Subcutaneous abdominal adipose tissue (tissue), 5 donors: ENCODE measurements around the gene RPP25.
"Not testable (repeated sequence)": the region's sequence is repeated elsewhere in the genome, so short reads cannot be mapped to it uniquely, and the experiment has no call there.

ENCODE experiments used
- H3K27ac ChIP-seq: one replicate; pipeline ENCODE4 v1.7.0; 2013; ENCODE audit warnings: low read depth, mild to moderate bottlenecking, inconsistent platforms, low read length, moderate library complexity
- H3K27me3 ChIP-seq, 5 donors: one replicate each; pipeline ENCODE4 v1.7.0; 2013; ENCODE audit warnings: low read length in 5 of 5, inconsistent platforms in 1 of 5; ENCODE audit not compliant: control insufficient read depth in 5 of 5, insufficient read depth in 4 of 5
- H3K36me3 ChIP-seq, 5 donors: one replicate each; pipeline ENCODE4 v1.7.0; 2013; ENCODE audit warnings: low read length in 5 of 5; ENCODE audit not compliant: control insufficient read depth in 5 of 5, insufficient read depth in 5 of 5
- H3K4me1 ChIP-seq, 5 donors: one replicate each; pipeline ENCODE4 v1.7.0; 2013; ENCODE audit warnings: low read length in 5 of 5, mild to moderate bottlenecking in 3 of 5, moderate library complexity in 1 of 5; ENCODE audit not compliant: control insufficient read depth in 5 of 5, insufficient read depth in 5 of 5
- H3K4me3 ChIP-seq, 5 donors: one replicate each; pipeline ENCODE4 v1.7.0; 2013; ENCODE audit warnings: low read length in 5 of 5, low read depth in 1 of 5
- H3K9ac ChIP-seq, 5 donors: one replicate each; pipeline ENCODE4 v1.7.0; 2013; ENCODE audit warnings: low read length in 5 of 5, mild to moderate bottlenecking in 4 of 5, moderate library complexity in 3 of 5
- H3K9me3 ChIP-seq, 5 donors: one replicate each; pipeline ENCODE4 v1.7.0; 2013; ENCODE audit warnings: low read length in 5 of 5; ENCODE audit not compliant: control insufficient read depth in 5 of 5
- donor health status: healthy.
- donor health status: healthy.
- donor health status: healthy.
- donor health status: healthy.
- donor health status: healthy.

Gene RPP25

GRCh38 chr15:74957476-74958035 lies 984 bp upstream of the RPP25 start:
- Histone ChIP-seq H3K9ac (peak overlapping the region in 4 of 5 donors; percentile 45 to 76 (median 58)), H3K36me3 (no peaks in the 10 kb centered on the region), H3K27ac (peak overlapping the region; percentile 57), H3K9me3 (no peaks in the 10 kb centered on the region), H3K27me3 (peaks cover 0 to 14% (median 9%) of the 10 kb centered on the region in 5 donors), H3K4me1 (peaks cover 4 to 54% (median 52%) of the 10 kb centered on the region in 5 donors), H3K4me3 (peak overlapping the region; percentile 72 to 78 (median 75))

- H3K27me3 ChIP-seq: peaks cover 0 to 14% (median 9%) of the 10 kb centered on the region in 5 donors
Observed at GRCh38 chr15:74955796-74956647, 550 bp downstream of the RPP25 start.

DNA sequence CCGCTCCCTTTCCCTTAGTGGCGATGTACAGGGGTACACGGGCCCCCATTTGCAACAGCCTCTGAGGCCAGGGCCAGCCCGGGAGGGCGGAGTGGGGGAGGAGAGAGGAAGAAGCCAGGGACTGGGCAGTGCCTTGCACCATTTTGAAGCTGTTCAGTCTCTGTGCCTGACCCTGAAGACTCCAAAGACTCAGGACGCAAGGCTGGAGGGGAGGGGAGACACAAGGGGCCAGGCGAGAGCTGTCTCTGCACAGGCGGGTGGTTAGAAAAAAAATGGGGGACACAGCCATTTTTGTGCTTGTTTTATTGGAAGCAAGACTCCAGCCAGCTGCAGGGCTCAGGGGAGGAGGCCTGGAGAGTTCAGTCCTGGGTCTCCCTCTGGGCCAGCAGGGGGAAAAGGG lies 1.6 kb downstream of the RPP25 start:
- peak overlapping the region in 4 of 5 donors; percentile 7 to 74 (median 44) for H3K4me3 ChIP-seq
- H3K9me3 ChIP-seq: no peaks in the 10 kb centered on the region
- peak overlapping the region in 2 of 5 donors; percentile 14 to 62 for H3K9ac ChIP-seq
- no peaks in the 10 kb centered on the region for H3K36me3 ChIP-seq
- H3K4me1 ChIP-seq: peaks cover 4 to 58% (median 55%) of the 10 kb centered on the region in 5 donors
- H3K27ac ChIP-seq: no peak overlapping the region
- peaks cover 0 to 14% (median 9%) of the 10 kb centered on the region in 5 donors for H3K27me3 ChIP-seq

More at GRCh38 chr15:74955796-74956647, 550 bp downstream of the RPP25 start:
- peaks cover 4 to 54% (median 52%) of the 10 kb centered on the region in 5 donors for H3K4me1 ChIP-seq
- H3K27ac ChIP-seq: no peak overlapping the region
- peak overlapping the region in 4 of 5 donors; percentile 39 to 61 (median 49) for H3K9ac ChIP-seq
- H3K4me3 ChIP-seq: peak overlapping the region; percentile 58 to 78 (median 74)
- H3K36me3 ChIP-seq: no peaks in the 10 kb centered on the region
- no peaks in the 10 kb centered on the region for H3K9me3 ChIP-seq

- peaks cover 0 to 14% (median 9%) of the 10 kb centered on the region in 5 donors for H3K27me3 ChIP-seq
- H3K4me3 ChIP-seq: peak overlapping the region in 3 of 5 donors; percentile 15 to 74 (median 72)
- H3K9ac ChIP-seq: peak overlapping the region in 1 of 5 donors; percentile 62
- H3K4me1 ChIP-seq: peaks cover 4 to 58% (median 55%) of the 10 kb centered on the region in 5 donors
- no peaks in the 10 kb centered on the region for H3K9me3 ChIP-seq
- no peaks in the 10 kb centered on the region for H3K36me3 ChIP-seq
- no peak overlapping the region for H3K27ac ChIP-seq
Observed at GRCh38 chr15:74954515-74954914, 2.1 kb downstream of the RPP25 start.

- no peak overlapping the region for H3K27ac ChIP-seq
- H3K4me3 ChIP-seq: no peak overlapping the region
- H3K9ac ChIP-seq: no peak overlapping the region
- no peaks in the 10 kb centered on the region for H3K27me3 ChIP-seq
- H3K36me3 ChIP-seq: no peaks in the 10 kb centered on the region
- no peaks in the 10 kb centered on the region for H3K9me3 ChIP-seq
- peaks cover 2 to 26% (median 24%) of the 10 kb centered on the region in 5 donors for H3K4me1 ChIP-seq
Observed at GRCh38 chr15:74951006-74951405, 5.6 kb downstream of the RPP25 start.

GRCh38 chr15:74950078-74950908 lies 6.3 kb downstream of the RPP25 start:
- no peak overlapping the region for H3K4me3 ChIP-seq
- H3K9ac ChIP-seq: no peak overlapping the region
- no peaks in the 10 kb centered on the region for H3K9me3 ChIP-seq
- H3K36me3 ChIP-seq: no peaks in the 10 kb centered on the region
- H3K27me3 ChIP-seq: no peaks in the 10 kb centered on the region
- peaks cover 2 to 19% (median 17%) of the 10 kb centered on the region in 5 donors for H3K4me1 ChIP-seq
- no peak overlapping the region for H3K27ac ChIP-seq

DNA sequence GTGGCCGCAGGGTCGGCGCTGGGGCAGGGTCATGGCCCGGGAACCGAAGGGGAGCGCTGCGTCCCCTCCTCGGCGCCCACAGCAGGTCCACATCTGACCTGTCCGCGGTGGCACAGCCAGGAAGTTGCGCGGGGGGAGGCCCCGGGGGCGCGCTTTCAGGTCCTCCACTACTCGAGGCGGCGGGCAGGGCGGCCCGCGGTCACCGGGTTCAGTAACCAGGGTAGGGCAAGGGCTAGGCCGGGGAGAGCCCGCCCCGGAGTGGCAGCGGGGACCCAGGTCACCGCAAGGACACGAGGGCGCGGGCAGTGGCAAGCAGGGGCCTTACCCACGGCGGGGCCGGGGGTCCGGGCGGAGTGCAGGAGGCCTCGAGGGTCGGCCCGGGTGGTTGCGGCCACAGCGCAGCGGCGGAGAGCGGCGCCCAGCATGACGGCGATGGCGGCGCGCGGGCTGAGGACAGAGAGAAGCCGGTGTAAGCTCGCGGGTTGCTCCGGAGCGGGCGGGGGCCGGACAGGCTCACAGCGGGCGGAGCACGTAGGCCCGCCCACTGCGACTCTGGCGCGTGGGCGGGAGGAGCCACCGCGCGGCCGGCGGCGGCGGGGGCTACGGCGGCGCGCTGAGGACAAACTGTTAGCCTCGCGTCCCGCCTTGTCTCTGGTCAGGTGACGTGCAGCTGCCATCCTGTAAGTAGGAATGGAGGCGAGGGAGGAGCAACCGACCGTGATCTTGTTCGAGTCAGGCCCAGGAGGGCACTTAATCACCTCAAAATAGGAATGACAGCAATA lies 18.8 kb downstream of the RPP25 start, which contains the start of gene COX5A:
TSS of gene COX5A (minus strand) at position 484 of the 782 bp plus-strand sequence. CDS start at position 425, 59 bp downstream.
- peak within 1 kb of the TSS; percentile 84 to 97 (median 86) for H3K9ac ChIP-seq
- H3K27ac ChIP-seq: peak within 1 kb of the TSS; percentile 92
- no peaks in the 10 kb centered on the region for H3K9me3 ChIP-seq
- peak within 1 kb of the TSS; percentile 81 to 92 (median 87) for H3K4me3 ChIP-seq
- H3K4me1 ChIP-seq: peaks cover 0 to 33% (median 18%) of the 10 kb centered on the region in 5 donors
- H3K36me3 ChIP-seq: no peaks in the 10 kb centered on the region
- H3K27me3 ChIP-seq: no peaks in the 10 kb centered on the region

GRCh38 chr15:74937272-74937589 lies 19.3 kb downstream of the RPP25 start:
- no peaks in the 10 kb centered on the region for H3K27me3 ChIP-seq
- H3K27ac ChIP-seq: peak overlapping the region; percentile 92
- no peaks in the 10 kb centered on the region for H3K36me3 ChIP-seq
- peak overlapping the region; percentile 84 to 97 (median 86) for H3K9ac ChIP-seq
- no peaks in the 10 kb centered on the region for H3K9me3 ChIP-seq
- peak overlapping the region; percentile 81 to 92 (median 87) for H3K4me3 ChIP-seq
- peaks cover 0 to 33% (median 18%) of the 10 kb centered on the region in 5 donors for H3K4me1 ChIP-seq

DNA sequence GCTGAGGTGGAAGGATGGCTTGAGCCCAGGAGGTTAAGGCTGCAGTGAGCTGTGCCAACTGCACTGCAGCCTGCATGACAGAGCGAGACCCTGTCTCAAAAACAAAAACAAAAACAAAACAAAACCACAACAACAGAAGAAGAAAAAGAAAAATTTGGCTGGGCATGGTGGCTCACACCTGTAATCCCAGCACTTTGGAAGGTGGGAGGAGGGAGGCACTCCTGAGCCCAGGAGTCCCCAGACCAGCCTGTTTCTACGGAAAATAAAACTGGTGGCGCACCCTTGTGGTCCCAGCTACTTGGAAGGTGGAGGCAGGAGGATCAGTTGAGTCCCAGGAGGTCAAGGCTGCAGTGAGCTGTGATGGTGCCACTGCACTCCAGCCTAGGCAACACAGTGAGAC lies 21.4 kb downstream of the RPP25 start:
- not testable (repeated sequence) for H3K36me3 ChIP-seq, H3K9me3 ChIP-seq, H3K27me3 ChIP-seq, H3K4me3 ChIP-seq, H3K9ac ChIP-seq, H3K27ac ChIP-seq
- peaks cover 0 to 33% (median 18%) of the 10 kb centered on the region in 5 donors for H3K4me1 ChIP-seq
